Measurements from ENCODE around the gene PPP2R2C. TPM values are rescaled to one million over a fixed set of nuclear protein-coding genes. Genes with fewer than 3 reads are reported as not detected.

PPP2R2C gene
- polyA plus RNA-seq, 1 donor (not counting 4 experiments of a cell fraction or from before 2014, with no cell fraction given), result 12.3 TPM

- no peak for DNase-seq (ENCODE audit: low read depth, low spot score)
- Histone ChIP-seq H3K27ac (ENCODE audit: control insufficient read depth, insufficient read depth, low read length) (no peak overlapping the region), H3K4me1 (ENCODE audit: control insufficient read depth, extremely low read depth, insufficient read depth, low read length) (peaks cover 18% of the 10 kb centered on the region), H3K4me2 (ENCODE audit: control insufficient read depth, extremely low read depth, insufficient read depth, low read depth, low read length) (no peak overlapping the region), H4K20me1 (ENCODE audit: control insufficient read depth, extremely low read depth, insufficient read depth, low read length) (peaks cover 2% of the 10 kb centered on the region), H3K4me3 (ENCODE audit: control insufficient read depth in 2 of 3, extremely low read depth in 1 of 3, insufficient read depth in 2 of 3, low read depth in 1 of 3, low read length in 3 of 3) (no peak overlapping the region), H3K9me3 (ENCODE audit: control insufficient read depth, low read depth, low read length) (no peaks in the 10 kb centered on the region), H3K9ac (ENCODE audit: control insufficient read depth, extremely low read depth, insufficient read depth, low read length) (no peak overlapping the region), H3K36me3 (ENCODE audit: control insufficient read depth in 2 of 2, extremely low read depth in 1 of 2, insufficient read depth in 2 of 2, low read length in 2 of 2) (no peaks in the 10 kb centered on the region), H2AFZ (ENCODE audit: control insufficient read depth, low read length) (no peak overlapping the region), H3K9me1 (ENCODE audit: control insufficient read depth, extremely low read depth, insufficient read depth, low read length) (peaks cover 2% of the 10 kb centered on the region), H3K27me3 (ENCODE audit: control insufficient read depth, extremely low read depth, insufficient read depth, low read length) (peaks cover 5% of the 10 kb centered on the region), H3K79me2 (ENCODE audit: control insufficient read depth, insufficient read depth, low read length) (no peaks in the 10 kb centered on the region)
- no peak for FAIRE-seq
- TF ChIP-seq, protein P1, sequence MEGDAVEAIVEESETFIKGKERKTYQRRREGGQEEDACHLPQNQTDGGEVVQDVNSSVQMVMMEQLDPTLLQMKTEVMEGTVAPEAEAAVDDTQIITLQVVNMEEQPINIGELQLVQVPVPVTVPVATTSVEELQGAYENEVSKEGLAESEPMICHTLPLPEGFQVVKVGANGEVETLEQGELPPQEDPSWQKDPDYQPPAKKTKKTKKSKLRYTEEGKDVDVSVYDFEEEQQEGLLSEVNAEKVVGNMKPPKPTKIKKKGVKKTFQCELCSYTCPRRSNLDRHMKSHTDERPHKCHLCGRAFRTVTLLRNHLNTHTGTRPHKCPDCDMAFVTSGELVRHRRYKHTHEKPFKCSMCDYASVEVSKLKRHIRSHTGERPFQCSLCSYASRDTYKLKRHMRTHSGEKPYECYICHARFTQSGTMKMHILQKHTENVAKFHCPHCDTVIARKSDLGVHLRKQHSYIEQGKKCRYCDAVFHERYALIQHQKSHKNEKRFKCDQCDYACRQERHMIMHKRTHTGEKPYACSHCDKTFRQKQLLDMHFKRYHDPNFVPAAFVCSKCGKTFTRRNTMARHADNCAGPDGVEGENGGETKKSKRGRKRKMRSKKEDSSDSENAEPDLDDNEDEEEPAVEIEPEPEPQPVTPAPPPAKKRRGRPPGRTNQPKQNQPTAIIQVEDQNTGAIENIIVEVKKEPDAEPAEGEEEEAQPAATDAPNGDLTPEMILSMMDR (optimal IDR thresholded peaks at IDR 0.05 in 1 of 3, IDR thresholded peaks at IDR 0.05 in 1 of 3, conservative IDR thresholded peaks at IDR 0.05 in 1 of 3; ENCODE audit: extremely low read depth in 1 of 3, insufficient read depth in 2 of 3, low read length in 3 of 3), result no peak
- no peak for TF ChIP-seq EZH2 (IDR thresholded peaks at IDR 0.05; ENCODE audit: low read length)
- dilution Hi-C loops (cut with MboI; ENCODE audit: extremely low pct_ligation_motif_present, low sequenced_read_pairs), result no loop called here
Observed at GRCh38 chr4:6452116-6452896, 20.1 kb downstream of the PPP2R2C start.

- Histone ChIP-seq H3K9ac (ENCODE audit: control insufficient read depth, extremely low read depth, insufficient read depth, low read length) (no peak overlapping the region), H3K9me1 (ENCODE audit: control insufficient read depth, extremely low read depth, insufficient read depth, low read length) (peaks cover 2% of the 10 kb centered on the region), H3K36me3 (ENCODE audit: control insufficient read depth in 2 of 2, extremely low read depth in 1 of 2, insufficient read depth in 2 of 2, low read length in 2 of 2) (no peaks in the 10 kb centered on the region), H3K9me3 (ENCODE audit: control insufficient read depth, low read depth, low read length) (no peaks in the 10 kb centered on the region), H3K4me2 (ENCODE audit: control insufficient read depth, extremely low read depth, insufficient read depth, low read depth, low read length) (no peak overlapping the region), H4K20me1 (ENCODE audit: control insufficient read depth, extremely low read depth, insufficient read depth, low read length) (peaks cover 2% of the 10 kb centered on the region), H3K4me3 (ENCODE audit: control insufficient read depth in 2 of 3, extremely low read depth in 1 of 3, insufficient read depth in 2 of 3, low read depth in 1 of 3, low read length in 3 of 3) (no peak overlapping the region), H3K4me1 (ENCODE audit: control insufficient read depth, extremely low read depth, insufficient read depth, low read length) (peaks cover 19% of the 10 kb centered on the region), H3K79me2 (ENCODE audit: control insufficient read depth, insufficient read depth, low read length) (no peaks in the 10 kb centered on the region), H3K27me3 (ENCODE audit: control insufficient read depth, extremely low read depth, insufficient read depth, low read length) (peaks cover 8% of the 10 kb centered on the region), H2AFZ (ENCODE audit: control insufficient read depth, low read length) (no peak overlapping the region), H3K27ac (ENCODE audit: control insufficient read depth, insufficient read depth, low read length) (no peak overlapping the region)
- dilution Hi-C loops (cut with MboI; ENCODE audit: extremely low pct_ligation_motif_present, low sequenced_read_pairs), result no loop called here
- no peak for FAIRE-seq
- TF ChIP-seq, protein P1 (optimal IDR thresholded peaks at IDR 0.05 in 1 of 3, IDR thresholded peaks at IDR 0.05 in 1 of 3, conservative IDR thresholded peaks at IDR 0.05 in 1 of 3; ENCODE audit: extremely low read depth in 1 of 3, insufficient read depth in 2 of 3, low read length in 3 of 3), result no peak
- no peak for TF ChIP-seq EZH2 (IDR thresholded peaks at IDR 0.05; ENCODE audit: low read length)
- DNase-seq (ENCODE audit: low read depth, low spot score), result no peak
Observed at GRCh38 chr4:6451309-6451708, 21.1 kb downstream of the PPP2R2C start.
